OCI-LY7 (cell line): ENCODE results near the gene IMPDH1. TPM values are rescaled to one million over a fixed set of nuclear protein-coding genes. Genes with fewer than 3 reads are reported as not detected.

Source experiments
- BruUV-seq: library from RNA; stranded (reverse); fragments of 400-500 nt; replicated peaks from 2 replicates; lab custom pipeline; 2021; lab: Mats Ljungman, UMichigan
- CTCF ChIA-PET: fragments of 300-600 bp; sonication (Branson Sonifier 250); formaldehyde crosslinking; loops from one replicate; lab custom pipeline; 2022; ENCODE audit warnings: antibody characterized with exemption; ENCODE audit not compliant: unreplicated experiment; lab: Charles Lee
- POLR2A ChIA-PET: fragments of 300-600 bp; sonication (Branson Sonifier 250); formaldehyde crosslinking; loops from one replicate; lab custom pipeline; 2022; ENCODE audit warnings: antibody characterized with exemption; lab: Charles Lee
- DNase-seq: peaks from one replicate; pipeline ENCODE4 v3.0.0-alpha.2; 2015; ENCODE audit warnings: low spot score
- H2AFZ ChIP-seq: fragments of 200-600 bp; sonication (generic), shearing (Covaris generic); 2 replicates; pipeline ENCODE4 v1.6.1; 2014; ENCODE audit warnings: mild to moderate bottlenecking, antibody characterized with exemption, low read length, moderate library complexity
- H3K27ac ChIP-seq: fragments of 200-600 bp; sonication (generic); 2 replicates; pipeline ENCODE4 v1.5.1; 2014; ENCODE audit warnings: mixed run types, low read depth, mild to moderate bottlenecking, moderate library complexity, low read length, inconsistent platforms; ENCODE audit not compliant: poor library complexity, severe bottlenecking
- H3K36me3 ChIP-seq: fragments of 200-600 bp; sonication (generic); 2 replicates; pipeline ENCODE4 v1.6.1; 2014; ENCODE audit warnings: mild to moderate bottlenecking, antibody characterized with exemption, low read length, moderate library complexity, mixed read lengths; ENCODE audit not compliant: insufficient read depth
- H3K4me1 ChIP-seq: fragments of 200-600 bp; sonication (generic); 2 replicates; pipeline ENCODE4 v1.5.1; 2014; ENCODE audit warnings: mild to moderate bottlenecking, low read length; ENCODE audit not compliant: insufficient read depth, poor library complexity, severe bottlenecking
- H3K4me2 ChIP-seq: fragments of 200-600 bp; sonication (generic); 2 replicates; pipeline ENCODE4 v1.6.1; 2014; ENCODE audit warnings: mild to moderate bottlenecking, low read length
- H3K4me3 ChIP-seq: fragments of 200-600 bp; sonication (generic); 2 replicates; pipeline ENCODE4 v1.5.1; 2014; ENCODE audit warnings: mild to moderate bottlenecking, low read depth, low read length; ENCODE audit not compliant: poor library complexity, severe bottlenecking
- H3K79me2 ChIP-seq: fragments of 200-600 bp; sonication (generic); 2 replicates; pipeline ENCODE4 v1.6.1; 2016; ENCODE audit warnings: low read depth, mild to moderate bottlenecking, low read length, moderate library complexity, mixed read lengths; ENCODE audit not compliant: insufficient read depth
- H3K9me2 ChIP-seq: fragments of 200-600 bp; sonication (generic); 2 replicates; pipeline ENCODE4 v1.6.1; 2016; ENCODE audit warnings: mild to moderate bottlenecking, low read length, mixed read lengths; ENCODE audit not compliant: insufficient read depth
- H3K9me3 ChIP-seq: fragments of 200-600 bp; sonication (generic); 2 replicates; pipeline ENCODE4 v1.6.1; 2014; ENCODE audit warnings: mild to moderate bottlenecking, mixed run types, low read length, mixed read lengths
- H4K20me1 ChIP-seq: fragments of 200-600 bp; sonication (generic); 2 replicates; pipeline ENCODE4 v1.6.1; 2014; ENCODE audit warnings: mild to moderate bottlenecking, antibody characterized with exemption, low read length, moderate library complexity, mixed read lengths; ENCODE audit not compliant: insufficient read depth
- CTCF ChIP-seq: fragments of 200-600 bp; sonication (generic); conservative IDR thresholded peaks from 2 replicates; pipeline ENCODE4 v1.5.1; 2014; ENCODE audit warnings: mild to moderate bottlenecking, antibody characterized with exemption, low read length, moderate library complexity, mixed read lengths
- EZH2phosphoT487 ChIP-seq: fragments of 200-600 bp; sonication (generic); IDR thresholded peaks from 2 replicates; pipeline ENCODE4 v1.6.1; 2018; ENCODE audit warnings: low read depth, borderline replicate concordance, mild to moderate bottlenecking, mixed run types, antibody characterized with exemption, low read length, moderate library complexity, mixed read lengths
- intact Hi-C: fragments of 100-400 bp; cut with micrococcal nuclease; formaldehyde crosslinking; loops from one replicate; pipeline ENCODE4 v1.10.0; 2022; ENCODE audit not compliant: unreplicated experiment
- total RNA-seq, 2 experiments: library from RNA; depleted of rRNA in 1 of 2; stranded (reverse); fragments of >200 nt in 1 of 2; shearing (Covaris generic) in 1 of 2; gene quantifications; 2 replicates each; pipeline ENCODE4 v1.2.3, GENCODE V29; 2014 to 2022

IMPDH1 gene
- total RNA-seq, 2 experiments from 2014 or later: 26.6 to 50.5 TPM

GRCh38 chr7:128361411-128362379 lies 48.1 kb downstream of the IMPDH1 start, which contains the start of gene PRRT4:
Gene PRRT4, minus strand, starts transcription at chr7:128361690.
- Histone ChIP-seq H3K79me2 (no peaks in the 10 kb centered on the region), H3K4me3 (no peak within 1 kb of the TSS), H3K27ac (no peak within 1 kb of the TSS), H2AFZ (no peak within 1 kb of the TSS), H3K9me3 (no peaks in the 10 kb centered on the region), H4K20me1 (no peaks in the 10 kb centered on the region), H3K4me2 (peak within 1 kb of the TSS; percentile 18; the same call in 1 of the 2 replicates), H3K36me3 (no peaks in the 10 kb centered on the region), H3K4me1 (no peaks in the 10 kb centered on the region), H3K9me2 (no peaks in the 10 kb centered on the region)
- no peak for DNase-seq
- CTCF ChIA-PET: no interaction called here
- POLR2A ChIA-PET: no interaction called here
- intact Hi-C loops: no loop called here
- TF ChIP-seq EZH2phosphoT487 (peak; percentile 72; the same call in 1 of the 2 replicates), CTCF (no peak)
- no TSS peak for BruUV-seq

GRCh38 chr7:128360359-128360678 lies 49.5 kb downstream of the IMPDH1 start:
- no peak overlapping the region for H3K4me2 ChIP-seq
- ChIA-PET CTCF (no interaction called here), POLR2A (no interaction called here)
- intact Hi-C loops: no loop called here
- no peaks in the 10 kb centered on the region for H4K20me1 ChIP-seq
- no peak overlapping the region for H2AFZ ChIP-seq
- H3K4me1 ChIP-seq: no peaks in the 10 kb centered on the region
- H3K27ac ChIP-seq: no peak overlapping the region
- no TSS peak for BruUV-seq
- no peaks in the 10 kb centered on the region for H3K9me2 ChIP-seq
- TF ChIP-seq EZH2phosphoT487 (no peak), CTCF (no peak)
- H3K4me3 ChIP-seq: no peak overlapping the region
- H3K9me3 ChIP-seq: no peaks in the 10 kb centered on the region
- no peaks in the 10 kb centered on the region for H3K36me3 ChIP-seq
- H3K79me2 ChIP-seq: no peaks in the 10 kb centered on the region
- DNase-seq: no peak

- no peaks in the 10 kb centered on the region for H3K9me2 ChIP-seq
- no peak overlapping the region for H3K4me2 ChIP-seq
- no peaks in the 10 kb centered on the region for H3K9me3 ChIP-seq
- H3K4me1 ChIP-seq: no peaks in the 10 kb centered on the region
- ChIA-PET CTCF (no interaction called here), POLR2A (interaction anchor here (0.5 kb wide), 1 partner anchor 439 kb away, joined by 4 read pairs; no protein-coding TSS in a partner anchor)
- intact Hi-C loops: no loop called here
- no peaks in the 10 kb centered on the region for H3K79me2 ChIP-seq
- no peak for TF ChIP-seq CTCF
- no peak for TF ChIP-seq EZH2phosphoT487
- no TSS peak for BruUV-seq
- H2AFZ ChIP-seq: no peak overlapping the region
- H3K4me3 ChIP-seq: no peak overlapping the region
- DNase-seq: no peak
- H4K20me1 ChIP-seq: no peaks in the 10 kb centered on the region
- no peaks in the 10 kb centered on the region for H3K36me3 ChIP-seq
- H3K27ac ChIP-seq: no peak overlapping the region
These were observed 49.8 kb downstream of the IMPDH1 start for GRCh38 chr7:128359939-128360338.
